ENCODE results near the gene EXPH5. TPM values are rescaled to one million over a fixed set of nuclear protein-coding genes. Genes with fewer than 3 reads are reported as not detected.

The EXPH5 gene
- total RNA-seq, 2 donors from 2014 or later = 32.2 to 41.8 TPM

GRCh38 chr11:108632041-108632704 is 38.6 kb upstream of the EXPH5 start:
- TF ChIP-seq CTCF (IDR thresholded peaks at IDR 0.05) = no peak
- intact Hi-C loops (cut with DNase I) = no loop called here
- no peak overlapping the region for H3K4me3 ChIP-seq
- DNase-seq = no peak
- no peak overlapping the region for H3K27ac ChIP-seq
- H3K9ac ChIP-seq (ENCODE audit: low read depth in 2 of 2, low read length in 2 of 2) = no peak overlapping the region
- no peaks in the 10 kb centered on the region for H3K27me3 ChIP-seq
- H3K36me3 ChIP-seq = no peaks in the 10 kb centered on the region
- H3K4me1 ChIP-seq = no peaks in the 10 kb centered on the region
- H3K9me3 ChIP-seq = no peaks in the 10 kb centered on the region

- no peak for TF ChIP-seq CTCF (IDR thresholded peaks at IDR 0.05)
- Histone ChIP-seq H3K9me3 (no peaks in the 10 kb centered on the region), H3K4me3 (no peak overlapping the region), H3K36me3 (no peaks in the 10 kb centered on the region), H3K9ac (ENCODE audit: low read depth in 2 of 2, low read length in 2 of 2) (no peak overlapping the region), H3K27me3 (no peaks in the 10 kb centered on the region), H3K4me1 (no peaks in the 10 kb centered on the region), H3K27ac (no peak overlapping the region)
- intact Hi-C loops (cut with DNase I) = no loop called here
- no peak for DNase-seq
These were observed 35.7 kb upstream of the EXPH5 start for GRCh38 chr11:108629274-108629673.

GRCh38 chr11:108628812-108629211 is 35.2 kb upstream of the EXPH5 start:
- Histone ChIP-seq H3K36me3 (no peaks in the 10 kb centered on the region), H3K9me3 (no peaks in the 10 kb centered on the region), H3K4me3 (no peak overlapping the region), H3K9ac (ENCODE audit: low read depth in 2 of 2, low read length in 2 of 2) (no peak overlapping the region), H3K27ac (no peak overlapping the region), H3K27me3 (no peaks in the 10 kb centered on the region), H3K4me1 (no peaks in the 10 kb centered on the region)
- TF ChIP-seq CTCF (IDR thresholded peaks at IDR 0.05) = no peak
- intact Hi-C loops (cut with DNase I) = no loop called here
- no peak for DNase-seq

GRCh38 chr11:108628326-108628725 is 34.8 kb upstream of the EXPH5 start:
- H3K9me3 ChIP-seq = no peaks in the 10 kb centered on the region
- no peak for TF ChIP-seq CTCF (IDR thresholded peaks at IDR 0.05)
- no peaks in the 10 kb centered on the region for H3K27me3 ChIP-seq
- H3K4me3 ChIP-seq = no peak overlapping the region
- no peak for DNase-seq
- intact Hi-C loops (cut with DNase I) = no loop called here
- H3K27ac ChIP-seq = no peak overlapping the region
- no peaks in the 10 kb centered on the region for H3K4me1 ChIP-seq
- no peak overlapping the region for H3K9ac ChIP-seq (ENCODE audit: low read depth in 2 of 2, low read length in 2 of 2)
- no peaks in the 10 kb centered on the region for H3K36me3 ChIP-seq

- no peaks in the 10 kb centered on the region for H3K36me3 ChIP-seq
- DNase-seq = peak; percentile 68
- peak overlapping the region in 1 of 2 donors; percentile 43 for H3K9ac ChIP-seq (ENCODE audit: low read depth in 2 of 2, low read length in 2 of 2)
- H3K9me3 ChIP-seq = no peaks in the 10 kb centered on the region
- no peak overlapping the region for H3K4me3 ChIP-seq
- H3K27me3 ChIP-seq = no peaks in the 10 kb centered on the region
- no peaks in the 10 kb centered on the region for H3K4me1 ChIP-seq
- intact Hi-C loops (cut with DNase I) = no loop called here
- H3K27ac ChIP-seq = peak overlapping the region; percentile 50
- no peak for TF ChIP-seq CTCF (IDR thresholded peaks at IDR 0.05)
These were observed 30.8 kb upstream of the EXPH5 start for GRCh38 chr11:108624196-108624925.

Measured in colonic mucosa (tissue), 4 donors.